ENCODE data around the gene CFL1. TPM values are rescaled to one million over a fixed set of nuclear protein-coding genes. Genes with fewer than 3 reads are reported as not detected.
A peak's percentile ranks its signal among the peaks of the same experiment; 100 is the strongest.

Gene CFL1
- total RNA-seq, 1 experiment from 2014 or later, result 941 TPM

GRCh38 chr11:65879617-65880016 is 21.6 kb upstream of the CFL1 start, which contains the start of gene CTSW:
TSS of gene CTSW (plus strand) at chr11:65879837. CDS start at chr11:65879855, 18 bp downstream.
- in situ Hi-C loops (cut with HindIII; ENCODE audit: low pct_unique_long_range_greater_than_20kb, low sequenced_read_pairs), result no loop called here
- DNase-seq (ENCODE audit: low read depth, low spot score), result no peak

GRCh38 chr11:65873318-65874156 is 15.6 kb upstream of the CFL1 start:
- in situ Hi-C loops (cut with HindIII; ENCODE audit: low pct_unique_long_range_greater_than_20kb, low sequenced_read_pairs), result no loop called here
- DNase-seq (ENCODE audit: low read depth, low spot score), result peak; percentile 83

GRCh38 chr11:65872586-65873317 is 14.8 kb upstream of the CFL1 start, which contains the start of gene EFEMP2:
TSS of gene EFEMP2 (minus strand) at chr11:65872800. CDS start at chr11:65872354, 446 bp downstream.
- in situ Hi-C loops (cut with HindIII; ENCODE audit: low pct_unique_long_range_greater_than_20kb, low sequenced_read_pairs), result no loop called here
- no peak for DNase-seq (ENCODE audit: low read depth, low spot score)

GRCh38 chr11:65871811-65872548 is 14.0 kb upstream of the CFL1 start:
- in situ Hi-C loops (cut with HindIII; ENCODE audit: low pct_unique_long_range_greater_than_20kb, low sequenced_read_pairs), result no loop called here
- DNase-seq (ENCODE audit: low read depth, low spot score), result no peak

GRCh38 chr11:65870706-65871681 is 13.0 kb upstream of the CFL1 start:
- in situ Hi-C loops (cut with HindIII; ENCODE audit: low pct_unique_long_range_greater_than_20kb, low sequenced_read_pairs), result no loop called here
- no peak for DNase-seq (ENCODE audit: low read depth, low spot score)

- DNase-seq (ENCODE audit: low read depth, low spot score), result no peak
- in situ Hi-C loops (cut with HindIII; ENCODE audit: low pct_unique_long_range_greater_than_20kb, low sequenced_read_pairs), result no loop called here
Measured at GRCh38 chr11:65870307-65870658, 12.3 kb upstream of the CFL1 start.

- no peak for DNase-seq (ENCODE audit: low read depth, low spot score)
- in situ Hi-C loops (cut with HindIII; ENCODE audit: low pct_unique_long_range_greater_than_20kb, low sequenced_read_pairs), result no loop called here
Measured at GRCh38 chr11:65869643-65870306, 11.8 kb upstream of the CFL1 start.

GRCh38 chr11:65868907-65869306 is 10.9 kb upstream of the CFL1 start:
- in situ Hi-C loops (cut with HindIII; ENCODE audit: low pct_unique_long_range_greater_than_20kb, low sequenced_read_pairs), result no loop called here
- DNase-seq (ENCODE audit: low read depth, low spot score), result no peak

GRCh38 chr11:65868076-65868667 is 10.2 kb upstream of the CFL1 start:
- peak; percentile 42 for DNase-seq (ENCODE audit: low read depth, low spot score)

GRCh38 chr11:65867284-65868071 is 9.5 kb upstream of the CFL1 start:
- DNase-seq (ENCODE audit: low read depth, low spot score), result no peak
- in situ Hi-C loops (cut with HindIII; ENCODE audit: low pct_unique_long_range_greater_than_20kb, low sequenced_read_pairs), result no loop called here

More at GRCh38 chr11:65868076-65868667, 10.2 kb upstream of the CFL1 start:
- in situ Hi-C loops (cut with HindIII; ENCODE audit: low pct_unique_long_range_greater_than_20kb, low sequenced_read_pairs), result no loop called here

- in situ Hi-C loops (cut with HindIII; ENCODE audit: low pct_unique_long_range_greater_than_20kb, low sequenced_read_pairs), result no loop called here
- no peak for DNase-seq (ENCODE audit: low read depth, low spot score)
Measured at GRCh38 chr11:65866509-65867283, 8.7 kb upstream of the CFL1 start.

GRCh38 chr11:65865550-65866172 is 7.7 kb upstream of the CFL1 start:
- in situ Hi-C loops (cut with HindIII; ENCODE audit: low pct_unique_long_range_greater_than_20kb, low sequenced_read_pairs), result no loop called here
- no peak for DNase-seq (ENCODE audit: low read depth, low spot score)

GRCh38 chr11:65864706-65865471 is 6.9 kb upstream of the CFL1 start:
- DNase-seq (ENCODE audit: low read depth, low spot score), result no peak
- in situ Hi-C loops (cut with HindIII; ENCODE audit: low pct_unique_long_range_greater_than_20kb, low sequenced_read_pairs), result no loop called here

Data from SK-MEL-5 (cell line).